Nephron (organoid): Measurements from ENCODE around the gene BATF3.

Source experiments
- H3K27ac Mint-ChIP-seq, 3 experiments: 2 replicates each; pipeline ENCODE4 v1.8.0; 2020; ENCODE audit warnings: mixed read lengths in 3 of 3, mild to moderate bottlenecking in 2 of 3, moderate library complexity in 1 of 3
- H3K27me3 Mint-ChIP-seq: 2 replicates; pipeline ENCODE4 v1.8.0; 2021; ENCODE audit warnings: low read depth, mild to moderate bottlenecking, moderate library complexity, mixed read lengths
- H3K36me3 Mint-ChIP-seq: 2 replicates; pipeline ENCODE4 v1.8.0; 2020; ENCODE audit warnings: low read depth, mixed read lengths
- H3K4me1 Mint-ChIP-seq: 2 replicates; pipeline ENCODE4 v1.8.0; 2020; ENCODE audit warnings: mixed read lengths
- H3K4me3 Mint-ChIP-seq, 3 experiments: 2 replicates each; pipeline ENCODE4 v1.8.0; 2020; ENCODE audit warnings: mild to moderate bottlenecking in 3 of 3, mixed read lengths in 3 of 3, moderate library complexity in 2 of 3
- H3K9me3 Mint-ChIP-seq: 2 replicates; pipeline ENCODE4 v1.8.0; 2020; ENCODE audit warnings: mixed read lengths
- TF ChIP-seq, protein P1 (sequence below), 3 experiments: fragments of 200-600 bp; sonication (generic); IDR thresholded peaks; one replicate each; pipeline ENCODE4 v1.5.0; 2021; ENCODE audit warnings: antibody characterized with exemption in 3 of 3; ENCODE audit not compliant: unreplicated experiment in 3 of 3

BATF3 gene

DNA sequence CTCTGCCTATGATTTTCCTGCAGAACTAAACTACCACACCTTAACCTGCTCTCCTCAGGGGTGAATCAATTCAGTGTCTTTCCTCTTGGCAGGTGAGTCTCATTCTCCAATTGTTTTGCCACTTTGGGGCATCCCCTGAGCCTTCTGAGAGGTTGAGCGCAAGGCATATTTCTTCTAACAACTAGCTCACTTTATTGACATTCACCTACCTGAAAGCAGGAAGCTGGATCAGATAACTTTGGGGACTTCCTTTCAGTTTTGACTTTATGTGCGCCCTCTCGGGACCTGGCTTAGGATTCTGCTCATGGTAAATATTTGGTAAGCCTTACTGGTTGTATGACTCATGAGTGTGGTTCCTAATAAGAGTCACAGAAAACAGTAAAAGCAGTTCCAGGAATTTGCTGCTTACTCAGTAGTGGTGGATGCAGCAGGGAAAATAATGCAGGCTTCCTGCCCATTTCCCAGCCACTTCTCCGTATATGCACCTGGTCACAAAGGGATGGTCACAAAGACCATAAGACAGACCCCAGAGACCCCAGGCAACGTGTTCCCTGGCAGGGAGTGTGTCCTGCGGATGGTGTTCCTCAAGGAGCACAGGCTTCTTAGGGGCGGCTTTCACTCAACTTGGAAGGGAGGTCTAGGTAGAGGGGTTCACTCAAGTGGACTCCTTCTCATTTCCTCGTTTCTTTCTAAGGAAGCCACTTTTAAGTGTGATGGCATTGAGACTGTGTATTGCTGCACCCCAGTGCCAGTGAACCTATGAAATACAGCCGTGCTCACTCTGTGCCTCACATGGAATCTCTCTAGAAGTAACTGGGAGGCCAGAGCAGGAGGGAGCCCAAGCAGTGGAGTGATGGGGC lies 22.0 kb upstream of the BATF3 start:
- H3K9me3 Mint-ChIP-seq = peaks cover 17% of the 10 kb centered on the region

DNA sequence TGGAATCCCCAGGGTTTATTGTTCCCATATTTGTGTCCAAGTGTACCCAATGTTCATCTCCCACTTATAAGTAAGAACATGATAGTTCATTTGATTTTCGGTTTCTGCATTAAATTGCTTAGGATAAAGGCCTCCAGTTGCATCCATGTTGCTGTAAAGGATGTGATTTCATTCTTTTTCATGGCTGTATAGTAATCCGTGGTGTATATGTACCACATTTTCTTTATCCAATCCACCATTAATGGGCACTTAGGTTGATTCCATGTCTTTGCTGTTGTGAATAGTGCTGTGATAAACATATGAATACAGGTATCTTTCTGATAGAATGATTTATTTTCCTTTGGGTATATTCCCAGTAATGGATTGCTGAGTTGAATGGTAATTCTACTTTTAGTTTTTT lies 20.0 kb upstream of the BATF3 start:
- peaks cover 13% of the 10 kb centered on the region for H3K36me3 Mint-ChIP-seq
- H3K27me3 Mint-ChIP-seq = no peaks in the 10 kb centered on the region
- H3K27ac Mint-ChIP-seq = no peak overlapping the region
- no peak overlapping the region for H3K4me3 Mint-ChIP-seq
- TF ChIP-seq, protein P1, sequence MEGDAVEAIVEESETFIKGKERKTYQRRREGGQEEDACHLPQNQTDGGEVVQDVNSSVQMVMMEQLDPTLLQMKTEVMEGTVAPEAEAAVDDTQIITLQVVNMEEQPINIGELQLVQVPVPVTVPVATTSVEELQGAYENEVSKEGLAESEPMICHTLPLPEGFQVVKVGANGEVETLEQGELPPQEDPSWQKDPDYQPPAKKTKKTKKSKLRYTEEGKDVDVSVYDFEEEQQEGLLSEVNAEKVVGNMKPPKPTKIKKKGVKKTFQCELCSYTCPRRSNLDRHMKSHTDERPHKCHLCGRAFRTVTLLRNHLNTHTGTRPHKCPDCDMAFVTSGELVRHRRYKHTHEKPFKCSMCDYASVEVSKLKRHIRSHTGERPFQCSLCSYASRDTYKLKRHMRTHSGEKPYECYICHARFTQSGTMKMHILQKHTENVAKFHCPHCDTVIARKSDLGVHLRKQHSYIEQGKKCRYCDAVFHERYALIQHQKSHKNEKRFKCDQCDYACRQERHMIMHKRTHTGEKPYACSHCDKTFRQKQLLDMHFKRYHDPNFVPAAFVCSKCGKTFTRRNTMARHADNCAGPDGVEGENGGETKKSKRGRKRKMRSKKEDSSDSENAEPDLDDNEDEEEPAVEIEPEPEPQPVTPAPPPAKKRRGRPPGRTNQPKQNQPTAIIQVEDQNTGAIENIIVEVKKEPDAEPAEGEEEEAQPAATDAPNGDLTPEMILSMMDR (IDR thresholded peaks at IDR 0.05; ENCODE audit: unreplicated experiment in 3 of 3) = no peak
- no peaks in the 10 kb centered on the region for H3K4me1 Mint-ChIP-seq
- H3K9me3 Mint-ChIP-seq = peaks cover 7% of the 10 kb centered on the region

More for the DNA sequence above, 22.0 kb upstream of the BATF3 start:
- H3K27ac Mint-ChIP-seq = no peak overlapping the region
- H3K27me3 Mint-ChIP-seq = no peaks in the 10 kb centered on the region
- no peak overlapping the region for H3K4me3 Mint-ChIP-seq
- H3K36me3 Mint-ChIP-seq = peaks cover 29% of the 10 kb centered on the region
- H3K4me1 Mint-ChIP-seq = no peaks in the 10 kb centered on the region
- TF ChIP-seq, protein P1 (IDR thresholded peaks at IDR 0.05; ENCODE audit: unreplicated experiment in 3 of 3) = no peak

DNA sequence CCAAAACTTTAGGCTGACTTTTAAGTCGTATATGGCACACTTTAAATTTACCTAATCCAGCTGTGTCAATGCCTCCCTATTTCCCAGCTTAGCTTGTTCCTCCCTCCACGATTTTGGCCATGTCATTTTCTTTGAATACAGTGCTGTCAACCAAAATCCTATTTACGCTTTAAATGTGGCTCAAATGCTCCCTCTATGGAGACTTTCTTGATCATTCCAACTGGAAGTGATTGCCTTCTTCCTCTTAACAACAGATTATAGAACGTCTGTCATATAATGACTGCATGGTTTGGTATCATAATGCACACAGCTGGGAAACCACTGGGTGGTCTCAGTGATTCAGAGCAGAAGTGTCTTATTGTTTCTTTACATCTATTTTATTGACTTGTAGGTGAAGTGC lies 18.9 kb upstream of the BATF3 start:
- no peaks in the 10 kb centered on the region for H3K27me3 Mint-ChIP-seq
- no peaks in the 10 kb centered on the region for H3K4me1 Mint-ChIP-seq
- H3K9me3 Mint-ChIP-seq = peaks cover 3% of the 10 kb centered on the region
- peaks cover 6% of the 10 kb centered on the region for H3K36me3 Mint-ChIP-seq
- H3K27ac Mint-ChIP-seq = no peak overlapping the region
- TF ChIP-seq, protein P1 (IDR thresholded peaks at IDR 0.05; ENCODE audit: unreplicated experiment in 3 of 3) = no peak
- H3K4me3 Mint-ChIP-seq = no peak overlapping the region

DNA sequence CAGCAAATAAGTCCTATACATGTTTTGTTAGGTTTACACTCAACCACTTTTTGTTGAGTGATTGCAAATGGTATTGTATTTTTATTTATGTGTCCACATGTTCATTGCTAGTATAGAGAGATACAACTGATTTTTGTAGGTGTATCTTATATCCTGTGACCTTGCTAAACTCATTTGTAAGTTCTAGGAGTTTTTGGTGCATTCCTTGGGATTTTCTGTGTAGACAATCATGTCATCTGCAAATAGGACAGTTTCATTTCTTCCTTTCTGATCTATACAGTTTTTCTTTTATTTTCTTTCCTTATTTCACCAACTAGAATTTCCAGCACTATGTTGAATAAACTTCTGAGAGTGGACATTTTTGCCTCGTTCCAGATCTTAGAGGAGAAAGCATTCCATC lies 16.5 kb upstream of the BATF3 start:
- no peaks in the 10 kb centered on the region for H3K27me3 Mint-ChIP-seq
- no peak overlapping the region for H3K4me3 Mint-ChIP-seq
- no peaks in the 10 kb centered on the region for H3K9me3 Mint-ChIP-seq
- TF ChIP-seq, protein P1 (IDR thresholded peaks at IDR 0.05; ENCODE audit: unreplicated experiment in 3 of 3) = no peak
- H3K27ac Mint-ChIP-seq = no peak overlapping the region
- no peaks in the 10 kb centered on the region for H3K36me3 Mint-ChIP-seq
- no peaks in the 10 kb centered on the region for H3K4me1 Mint-ChIP-seq

DNA sequence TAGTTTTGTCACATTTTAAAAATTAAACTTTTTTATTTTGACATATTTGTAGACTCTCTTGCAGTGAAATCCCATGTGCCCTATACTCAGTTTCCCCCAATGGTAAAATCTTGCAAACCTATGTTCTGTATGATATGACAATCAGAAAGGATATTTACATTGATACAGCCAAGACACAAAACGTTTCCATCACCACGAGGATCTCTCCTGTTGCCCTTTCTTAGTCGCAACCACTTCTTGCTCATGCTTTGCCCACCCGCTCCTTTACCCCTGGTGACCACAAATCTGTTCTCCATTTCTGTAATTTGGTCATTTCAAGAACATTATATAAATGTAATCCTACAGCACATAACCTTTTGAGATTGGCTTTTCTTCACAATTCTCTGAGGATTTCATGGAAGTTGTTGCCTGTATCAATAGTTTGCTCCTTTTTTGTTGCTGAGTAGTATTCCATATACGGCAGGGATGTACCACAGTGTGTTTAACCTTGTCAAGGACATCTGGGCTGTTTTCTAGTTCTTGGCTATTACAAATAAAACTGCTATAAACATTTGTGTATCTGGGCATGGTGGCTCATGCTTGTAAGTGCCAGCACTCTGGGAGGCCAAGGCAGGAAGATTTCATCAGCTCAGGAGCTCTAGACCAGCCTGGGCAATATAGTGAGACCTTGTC lies 14.0 kb upstream of the BATF3 start:
- Mint-ChIP-seq H3K4me3 (no peak overlapping the region), H3K4me1 (no peaks in the 10 kb centered on the region), H3K36me3 (no peaks in the 10 kb centered on the region), H3K9me3 (no peaks in the 10 kb centered on the region), H3K27me3 (no peaks in the 10 kb centered on the region), H3K27ac (no peak overlapping the region)
- TF ChIP-seq, protein P1 (IDR thresholded peaks at IDR 0.05; ENCODE audit: unreplicated experiment in 3 of 3) = no peak
